A673 (cell line): Measurements from ENCODE around the gene MLIP. TPM values are rescaled to one million over a fixed set of nuclear protein-coding genes. Genes with fewer than 3 reads are reported as not detected.
A peak's percentile ranks its signal among the peaks of the same experiment; 100 is the strongest.

Experiments used
- BruUV-seq: library from RNA; stranded (reverse); fragments of 400-500 nt; replicated peaks from 2 replicates; lab custom pipeline; 2021; lab: Mats Ljungman, UMichigan
- CTCF ChIA-PET: fragments of 300-600 bp; sonication (Branson Sonifier 250); formaldehyde crosslinking; loops from one replicate; lab custom pipeline; 2022; ENCODE audit warnings: antibody characterized with exemption; lab: Charles Lee
- POLR2A ChIA-PET: fragments of 300-600 bp; sonication (Branson Sonifier 250); formaldehyde crosslinking; loops from one replicate; lab custom pipeline; 2022; ENCODE audit warnings: antibody characterized with exemption; ENCODE audit not compliant: low non-redundant PET; lab: Charles Lee
- DNase-seq: peaks from one replicate; pipeline ENCODE4 v3.0.0-alpha.2; 2015; ENCODE audit warnings: low spot score
- H3K27ac ChIP-seq: fragments of 200-600 bp; sonication (generic); 2 replicates; pipeline ENCODE4 v1.5.1; 2016; ENCODE audit warnings: mixed run types, low read depth, mild to moderate bottlenecking, mixed read lengths, antibody characterized with exemption, low read length; ENCODE audit not compliant: poor library complexity, severe bottlenecking
- H3K27me3 ChIP-seq: fragments of 200-600 bp; sonication (generic); replicated peaks from 2 replicates; pipeline ENCODE4 v1.6.1; 2017; ENCODE audit warnings: mixed run types, low read depth, mild to moderate bottlenecking, mixed read lengths, antibody characterized with exemption, low read length; ENCODE audit not compliant: insufficient read depth, poor library complexity
- H3K36me3 ChIP-seq: fragments of 200-600 bp; sonication (generic); 2 replicates; pipeline ENCODE4 v1.6.1; 2016; ENCODE audit warnings: mixed run types, mild to moderate bottlenecking, mixed read lengths, antibody characterized with exemption, low read length; ENCODE audit not compliant: insufficient read depth, poor library complexity, severe bottlenecking
- H3K4me1 ChIP-seq: fragments of 200-600 bp; sonication (generic); 2 replicates; pipeline ENCODE4 v1.6.1; 2017; ENCODE audit warnings: mixed run types, mild to moderate bottlenecking, mixed read lengths, antibody characterized with exemption, low read length; ENCODE audit not compliant: insufficient read depth, poor library complexity, severe bottlenecking
- H3K4me3 ChIP-seq: fragments of 200-600 bp; sonication (generic); 2 replicates; pipeline ENCODE4 v1.5.1; 2016; ENCODE audit warnings: low read depth, mixed run types, mild to moderate bottlenecking, mixed read lengths, low read length; ENCODE audit not compliant: poor library complexity, severe bottlenecking
- H3K9me3 ChIP-seq: fragments of 200-600 bp; sonication (generic); 2 replicates; pipeline ENCODE4 v1.6.1; 2016; ENCODE audit warnings: mixed run types, low read depth, mild to moderate bottlenecking, mixed read lengths, antibody characterized with exemption, low read length; ENCODE audit not compliant: poor library complexity, severe bottlenecking
- EZH2 ChIP-seq: fragments of 200-600 bp; sonication (generic); IDR thresholded peaks from 2 replicates; pipeline ENCODE4 v1.6.1; 2017; ENCODE audit warnings: borderline replicate concordance, low read depth, mild to moderate bottlenecking, mixed read lengths, antibody characterized with exemption, low read length; ENCODE audit not compliant: poor library complexity, severe bottlenecking
- intact Hi-C: fragments of 100-400 bp; cut with micrococcal nuclease; formaldehyde crosslinking; loops from one replicate; pipeline ENCODE4 v1.10.0; 2022; ENCODE audit not compliant: unreplicated experiment
- total RNA-seq: library from RNA; stranded (reverse); gene quantifications from 2 replicates; pipeline ENCODE4 v1.2.3, GENCODE V29; 2021
- TF ChIP-seq, protein P1 (sequence below): fragments of 300-800, 200-600 bp; sonication (generic); conservative IDR thresholded peaks from 2 replicates; pipeline ENCODE4 v1.5.1; 2017; ENCODE audit warnings: low read depth, mild to moderate bottlenecking, antibody characterized with exemption, low read length, moderate library complexity, mixed read lengths

MLIP gene
- total RNA-seq, 1 experiment from 2014 or later, result 0.58 TPM

DNA sequence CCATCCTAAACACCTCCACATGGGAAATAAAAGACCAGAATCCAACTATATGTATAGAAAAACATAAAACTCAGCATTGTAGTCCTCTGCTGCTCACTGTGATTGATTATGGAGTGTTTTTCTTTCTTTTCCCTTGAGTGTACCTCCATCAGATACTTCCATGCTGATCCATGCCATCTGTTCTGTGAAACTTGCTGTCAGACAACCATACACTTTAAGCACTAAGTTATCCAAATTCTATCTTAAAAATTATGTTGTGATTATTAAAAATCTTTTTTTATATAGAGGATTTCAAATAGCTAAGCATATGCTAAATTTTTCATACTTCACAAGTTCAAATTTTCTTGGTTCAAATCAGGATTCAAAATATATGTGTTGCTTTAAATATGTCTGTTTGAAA, 105.1 kb downstream of the MLIP start:
- TF ChIP-seq EZH2, result no peak
- TF ChIP-seq, protein P1, sequence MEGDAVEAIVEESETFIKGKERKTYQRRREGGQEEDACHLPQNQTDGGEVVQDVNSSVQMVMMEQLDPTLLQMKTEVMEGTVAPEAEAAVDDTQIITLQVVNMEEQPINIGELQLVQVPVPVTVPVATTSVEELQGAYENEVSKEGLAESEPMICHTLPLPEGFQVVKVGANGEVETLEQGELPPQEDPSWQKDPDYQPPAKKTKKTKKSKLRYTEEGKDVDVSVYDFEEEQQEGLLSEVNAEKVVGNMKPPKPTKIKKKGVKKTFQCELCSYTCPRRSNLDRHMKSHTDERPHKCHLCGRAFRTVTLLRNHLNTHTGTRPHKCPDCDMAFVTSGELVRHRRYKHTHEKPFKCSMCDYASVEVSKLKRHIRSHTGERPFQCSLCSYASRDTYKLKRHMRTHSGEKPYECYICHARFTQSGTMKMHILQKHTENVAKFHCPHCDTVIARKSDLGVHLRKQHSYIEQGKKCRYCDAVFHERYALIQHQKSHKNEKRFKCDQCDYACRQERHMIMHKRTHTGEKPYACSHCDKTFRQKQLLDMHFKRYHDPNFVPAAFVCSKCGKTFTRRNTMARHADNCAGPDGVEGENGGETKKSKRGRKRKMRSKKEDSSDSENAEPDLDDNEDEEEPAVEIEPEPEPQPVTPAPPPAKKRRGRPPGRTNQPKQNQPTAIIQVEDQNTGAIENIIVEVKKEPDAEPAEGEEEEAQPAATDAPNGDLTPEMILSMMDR, result no peak
- H3K27me3 ChIP-seq, result no peaks in the 10 kb centered on the region
- POLR2A ChIA-PET, result no interaction called here
- intact Hi-C loops, result no loop called here
- H3K9me3 ChIP-seq, result no peaks in the 10 kb centered on the region
- H3K36me3 ChIP-seq, result no peaks in the 10 kb centered on the region
- no peak overlapping the region for H3K27ac ChIP-seq
- CTCF ChIA-PET, result no interaction called here
- DNase-seq, result no peak
- no peak overlapping the region for H3K4me3 ChIP-seq
- BruUV-seq, result no TSS peak
- H3K4me1 ChIP-seq, result no peaks in the 10 kb centered on the region

DNA sequence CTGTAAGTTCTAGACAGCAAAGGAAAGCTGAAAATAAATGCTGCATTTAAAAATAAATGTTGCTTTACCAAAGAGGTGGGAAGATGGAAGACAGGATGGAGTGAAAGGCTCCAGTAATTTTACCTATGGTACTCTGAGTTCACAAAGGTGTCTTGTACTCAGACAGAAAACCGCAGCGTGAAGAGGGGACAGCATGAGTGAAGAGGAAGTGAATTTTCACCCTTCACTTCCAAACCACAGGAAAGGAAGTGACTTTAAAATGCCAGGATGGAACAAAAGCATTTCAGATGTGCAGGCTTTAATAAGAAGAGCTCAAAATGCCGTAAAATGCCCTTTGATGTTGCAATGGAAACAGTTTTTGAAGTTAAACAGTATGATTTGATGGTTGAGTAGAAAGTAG, 105.8 kb downstream of the MLIP start:
- Histone ChIP-seq H3K36me3 (no peaks in the 10 kb centered on the region), H3K9me3 (no peaks in the 10 kb centered on the region), H3K27ac (no peak overlapping the region), H3K27me3 (no peaks in the 10 kb centered on the region), H3K4me3 (no peak overlapping the region), H3K4me1 (no peaks in the 10 kb centered on the region)
- ChIA-PET POLR2A (no interaction called here), CTCF (no interaction called here)
- intact Hi-C loops, result no loop called here
- BruUV-seq, result no TSS peak
- no peak for TF ChIP-seq EZH2
- peak; percentile 15 for DNase-seq

DNA sequence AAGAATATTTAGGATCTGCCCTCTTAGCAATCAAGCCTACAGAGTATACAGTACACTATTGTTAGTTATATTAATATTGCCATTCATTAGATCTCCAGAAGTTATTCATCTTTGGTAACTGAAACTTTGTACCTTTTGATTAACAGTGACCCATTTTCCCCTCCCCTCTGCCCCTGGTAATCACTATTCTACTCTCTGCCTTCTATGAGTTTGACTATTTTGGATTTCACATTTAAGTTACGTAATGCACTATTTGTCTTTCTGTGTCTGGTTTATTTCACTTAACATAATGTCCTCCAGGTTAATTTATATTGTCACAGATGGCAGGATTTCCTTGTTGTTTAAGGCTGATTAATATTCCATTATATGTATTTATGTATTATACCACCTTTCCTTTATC, 111.0 kb downstream of the MLIP start:
- intact Hi-C loops, result no loop called here
- no peak overlapping the region for H3K27ac ChIP-seq
- H3K4me1 ChIP-seq, result no peaks in the 10 kb centered on the region
- TF ChIP-seq, protein P1, result no peak
- no peak for TF ChIP-seq EZH2
- H3K4me3 ChIP-seq, result no peak overlapping the region
- CTCF ChIA-PET, result no interaction called here
- H3K36me3 ChIP-seq, result no peaks in the 10 kb centered on the region
- no TSS peak for BruUV-seq
- no peak for DNase-seq
- POLR2A ChIA-PET, result no interaction called here
- peaks cover 7% of the 10 kb centered on the region for H3K9me3 ChIP-seq
- H3K27me3 ChIP-seq, result no peaks in the 10 kb centered on the region

DNA sequence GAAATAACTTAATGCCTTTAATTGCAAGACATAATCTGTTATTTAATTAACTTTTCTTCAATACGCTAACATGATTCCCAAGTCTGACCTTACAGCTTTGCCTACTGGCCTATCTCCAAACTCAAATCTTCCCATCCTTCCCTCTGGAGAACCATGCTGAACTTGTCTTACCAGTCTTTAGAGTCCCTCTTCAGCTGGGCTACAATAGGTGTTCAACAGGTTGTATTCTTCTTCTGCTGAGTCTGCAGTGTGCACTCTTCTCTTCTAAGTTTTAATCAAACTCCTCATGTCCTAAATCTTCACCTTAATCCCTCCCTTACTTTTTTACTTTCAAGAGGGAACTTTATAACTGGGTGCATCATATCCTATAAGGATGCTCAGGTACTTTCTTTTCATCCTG, 121.5 kb downstream of the MLIP start:
- H3K9me3 ChIP-seq, result no peaks in the 10 kb centered on the region
- ChIA-PET CTCF (no interaction called here), POLR2A (no interaction called here)
- BruUV-seq, result no TSS peak
- H3K4me3 ChIP-seq, result no peak overlapping the region
- DNase-seq, result no peak
- peaks cover 4% of the 10 kb centered on the region for H3K4me1 ChIP-seq
- TF ChIP-seq, protein P1, result no peak
- no peak for TF ChIP-seq EZH2
- no peaks in the 10 kb centered on the region for H3K36me3 ChIP-seq
- intact Hi-C loops, result no loop called here
- H3K27ac ChIP-seq, result no peak overlapping the region
- no peaks in the 10 kb centered on the region for H3K27me3 ChIP-seq
